Thyroid gland (tissue), 4 donors: ENCODE results near the gene DLGAP1. TPM values are rescaled to one million over a fixed set of nuclear protein-coding genes. Genes with fewer than 3 reads are reported as not detected.
A peak's percentile ranks its signal among the peaks of the same experiment; 100 is the strongest.

Experiments
- DNase-seq, 2 donors: peaks; one replicate each; pipeline ENCODE4 v3.0.0-alpha.2; 2019
- H3K27ac ChIP-seq, 3 donors: fragments of 200-600 bp; sonication (generic); 1 replicate in 2 of 3; 2 replicates in 1 of 3; pipeline ENCODE4 v1.5.1; 2016 to 2019; ENCODE audit warnings: mild to moderate bottlenecking in 1 of 3, moderate library complexity in 1 of 3
- H3K27me3 ChIP-seq: fragments of 200-600 bp; sonication (generic); one replicate; pipeline ENCODE4 v1.5.1; 2019
- H3K36me3 ChIP-seq, 2 donors: fragments of 200-600 bp; sonication (generic); one replicate each; pipeline ENCODE4 v1.5.1; 2016 to 2019
- H3K4me1 ChIP-seq, 2 donors: fragments of 200-600 bp; sonication (generic); one replicate each; pipeline ENCODE4 v1.5.1; 2017 to 2019
- H3K4me3 ChIP-seq, 3 donors: fragments of 200-600 bp; sonication (generic); replicated peaks in 1 of 3; 1 replicate in 2 of 3; 2 replicates in 1 of 3; pipeline ENCODE4 v1.5.1; 2016; ENCODE audit warnings: mild to moderate bottlenecking in 1 of 3
- H3K9me3 ChIP-seq: fragments of 200-600 bp; sonication (generic); one replicate; pipeline ENCODE4 v1.5.1; 2017
- CTCF ChIP-seq, 6 experiments: fragments of 200-600 bp in 3 of 6; fragments of 450-650 bp in 3 of 6; sonication (generic) in 3 of 6; IDR thresholded peaks; one replicate each; pipeline ENCODE4 v1.5.1; 2016 to 2019; ENCODE audit warnings: antibody characterized with exemption in 6 of 6, mild to moderate bottlenecking in 2 of 6, inconsistent platforms in 1 of 6, moderate library complexity in 1 of 6
- POLR2A ChIP-seq, 2 donors: fragments of 450-650 bp; IDR thresholded peaks; one replicate each; pipeline ENCODE4 v1.6.1; 2017; ENCODE audit warnings: antibody characterized with exemption in 2 of 2, mild to moderate bottlenecking in 2 of 2, moderate library complexity in 1 of 2
- WGBS, 2 donors: methylation state at CpG; one replicate each; pipeline ENCODE4 v1.1.5; 2017; 5-methylcytosine and 5-hydroxymethylcytosine counted together
- intact Hi-C: fragments of 100-400 bp; cut with DNase I; formaldehyde crosslinking; loops from one replicate; pipeline ENCODE4 v1.15.1; 2023
- total RNA-seq, 4 donors: library from RNA; depleted of rRNA; stranded (reverse); fragments of >200 nt; gene quantifications; one replicate each; pipeline ENCODE4 v1.2.3, GENCODE V29; 2016

Gene DLGAP1
- total RNA-seq, 4 donors from 2014 or later = 0.25 to 2.7 (median 0.77) TPM

- Histone ChIP-seq H3K36me3 (no peaks in the 10 kb centered on the region), H3K4me1 (peaks cover 27 to 29% of the 10 kb centered on the region in 2 donors), H3K9me3 (no peaks in the 10 kb centered on the region), H3K27me3 (no peaks in the 10 kb centered on the region), H3K27ac (peak overlapping the region; percentile 88 to 90 (median 88)), H3K4me3 (peak overlapping the region in 1 of 3 donors; percentile 8)
- TF ChIP-seq POLR2A (IDR thresholded peaks at IDR 0.05) (no peak), CTCF (IDR thresholded peaks at IDR 0.05) (no peak)
- peak in 1 of 2 donors; percentile 27 for DNase-seq
- 23 to 33% methylated on average over 9 of the region's 9 CpGs for WGBS, 2 donors
- intact Hi-C loops = no loop called here
Measured at GRCh38 chr18:3605954-3606443, 849.1 kb downstream of the DLGAP1 start.

- TF ChIP-seq CTCF (IDR thresholded peaks at IDR 0.05) = no peak
- no peak for TF ChIP-seq POLR2A (IDR thresholded peaks at IDR 0.05)
- intact Hi-C loops = no loop called here
- Histone ChIP-seq H3K9me3 (no peaks in the 10 kb centered on the region), H3K36me3 (no peaks in the 10 kb centered on the region), H3K27me3 (no peaks in the 10 kb centered on the region), H3K4me3 (peak overlapping the region in 1 of 3 donors; percentile 8), H3K27ac (peak overlapping the region; percentile 88 to 90 (median 88)), H3K4me1 (peaks cover 27 to 29% of the 10 kb centered on the region in 2 donors)
- DNase-seq = no peak
- WGBS, 2 donors = 27 to 39% methylated on average over 5 of the region's 5 CpGs
Measured at GRCh38 chr18:3605486-3605952, 849.6 kb downstream of the DLGAP1 start.

- H3K4me3 ChIP-seq = peak overlapping the region in 1 of 3 donors; percentile 18
- H3K4me1 ChIP-seq = peaks cover 27 to 29% of the 10 kb centered on the region in 2 donors
- no peaks in the 10 kb centered on the region for H3K36me3 ChIP-seq
- peak in 1 of 2 donors; percentile 29 for TF ChIP-seq POLR2A (IDR thresholded peaks at IDR 0.05)
- no peak for TF ChIP-seq CTCF (IDR thresholded peaks at IDR 0.05)
- intact Hi-C loops = no loop called here
- H3K27me3 ChIP-seq = no peaks in the 10 kb centered on the region
- H3K27ac ChIP-seq = peak overlapping the region; percentile 88 to 90 (median 88)
- DNase-seq = no peak
- H3K9me3 ChIP-seq = no peaks in the 10 kb centered on the region
- WGBS, 2 donors = 24 to 33% methylated on average over 12 of the region's 12 CpGs
Measured at GRCh38 chr18:3604498-3605408, 850.4 kb downstream of the DLGAP1 start.

GRCh38 chr18:3604235-3604497 is 850.9 kb downstream of the DLGAP1 start:
- H3K9me3 ChIP-seq = no peaks in the 10 kb centered on the region
- DNase-seq = no peak
- WGBS, 2 donors = 32 to 38% methylated on average over 4 of the region's 4 CpGs
- intact Hi-C loops = no loop called here
- no peaks in the 10 kb centered on the region for H3K27me3 ChIP-seq
- H3K27ac ChIP-seq = peak overlapping the region; percentile 88 to 90 (median 88)
- H3K4me1 ChIP-seq = peaks cover 27 to 29% of the 10 kb centered on the region in 2 donors
- peak overlapping the region in 1 of 3 donors; percentile 18 for H3K4me3 ChIP-seq
- TF ChIP-seq CTCF (IDR thresholded peaks at IDR 0.05) (no peak), POLR2A (IDR thresholded peaks at IDR 0.05) (no peak)
- H3K36me3 ChIP-seq = no peaks in the 10 kb centered on the region
